HL-60 (cell line): ENCODE results near the gene RPL10.

Experiments
- TF ChIP-seq, protein P1 (sequence below): IDR thresholded peaks from one replicate; pipeline ENCODE4 v1.5.1; 2011; ENCODE audit warnings: low read length, control low read depth, inconsistent platforms; ENCODE audit not compliant: insufficient read depth
- TF ChIP-seq, protein P2 (sequence below): IDR thresholded peaks from 2 replicates; pipeline ENCODE4 v1.6.1; 2012; ENCODE audit warnings: low read depth; ENCODE audit not compliant: insufficient replicate concordance

DNA sequence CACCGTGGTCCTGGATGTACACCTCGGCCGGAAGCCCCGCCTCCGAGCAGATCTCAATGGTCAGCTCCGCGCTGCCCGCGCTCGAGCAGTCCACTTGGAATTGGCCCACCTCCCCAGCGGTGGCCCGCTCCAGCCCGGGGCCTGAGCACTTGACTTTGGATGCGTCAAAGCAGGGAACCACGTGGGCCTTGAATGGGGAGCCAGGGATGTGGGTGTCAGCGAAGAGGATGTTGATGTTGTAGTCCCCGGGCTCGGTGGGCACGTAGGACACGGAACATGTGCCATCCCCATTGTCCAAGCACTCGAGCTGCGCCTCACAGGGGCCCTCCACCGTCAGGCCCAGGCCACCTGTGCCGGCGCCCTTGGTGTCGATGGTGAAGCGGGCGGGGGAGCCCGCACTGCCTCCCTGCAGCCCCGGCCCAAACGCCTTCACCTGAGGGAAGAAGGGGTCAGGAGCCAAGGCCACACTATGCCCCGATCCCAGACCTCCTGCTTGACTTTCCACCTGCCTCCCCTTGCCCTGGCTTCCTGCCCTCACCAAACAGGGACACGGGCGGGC lies 37.9 kb upstream of the RPL10 start:
- TF ChIP-seq, protein P1, sequence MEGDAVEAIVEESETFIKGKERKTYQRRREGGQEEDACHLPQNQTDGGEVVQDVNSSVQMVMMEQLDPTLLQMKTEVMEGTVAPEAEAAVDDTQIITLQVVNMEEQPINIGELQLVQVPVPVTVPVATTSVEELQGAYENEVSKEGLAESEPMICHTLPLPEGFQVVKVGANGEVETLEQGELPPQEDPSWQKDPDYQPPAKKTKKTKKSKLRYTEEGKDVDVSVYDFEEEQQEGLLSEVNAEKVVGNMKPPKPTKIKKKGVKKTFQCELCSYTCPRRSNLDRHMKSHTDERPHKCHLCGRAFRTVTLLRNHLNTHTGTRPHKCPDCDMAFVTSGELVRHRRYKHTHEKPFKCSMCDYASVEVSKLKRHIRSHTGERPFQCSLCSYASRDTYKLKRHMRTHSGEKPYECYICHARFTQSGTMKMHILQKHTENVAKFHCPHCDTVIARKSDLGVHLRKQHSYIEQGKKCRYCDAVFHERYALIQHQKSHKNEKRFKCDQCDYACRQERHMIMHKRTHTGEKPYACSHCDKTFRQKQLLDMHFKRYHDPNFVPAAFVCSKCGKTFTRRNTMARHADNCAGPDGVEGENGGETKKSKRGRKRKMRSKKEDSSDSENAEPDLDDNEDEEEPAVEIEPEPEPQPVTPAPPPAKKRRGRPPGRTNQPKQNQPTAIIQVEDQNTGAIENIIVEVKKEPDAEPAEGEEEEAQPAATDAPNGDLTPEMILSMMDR, result no peak
- TF ChIP-seq, protein P2, sequence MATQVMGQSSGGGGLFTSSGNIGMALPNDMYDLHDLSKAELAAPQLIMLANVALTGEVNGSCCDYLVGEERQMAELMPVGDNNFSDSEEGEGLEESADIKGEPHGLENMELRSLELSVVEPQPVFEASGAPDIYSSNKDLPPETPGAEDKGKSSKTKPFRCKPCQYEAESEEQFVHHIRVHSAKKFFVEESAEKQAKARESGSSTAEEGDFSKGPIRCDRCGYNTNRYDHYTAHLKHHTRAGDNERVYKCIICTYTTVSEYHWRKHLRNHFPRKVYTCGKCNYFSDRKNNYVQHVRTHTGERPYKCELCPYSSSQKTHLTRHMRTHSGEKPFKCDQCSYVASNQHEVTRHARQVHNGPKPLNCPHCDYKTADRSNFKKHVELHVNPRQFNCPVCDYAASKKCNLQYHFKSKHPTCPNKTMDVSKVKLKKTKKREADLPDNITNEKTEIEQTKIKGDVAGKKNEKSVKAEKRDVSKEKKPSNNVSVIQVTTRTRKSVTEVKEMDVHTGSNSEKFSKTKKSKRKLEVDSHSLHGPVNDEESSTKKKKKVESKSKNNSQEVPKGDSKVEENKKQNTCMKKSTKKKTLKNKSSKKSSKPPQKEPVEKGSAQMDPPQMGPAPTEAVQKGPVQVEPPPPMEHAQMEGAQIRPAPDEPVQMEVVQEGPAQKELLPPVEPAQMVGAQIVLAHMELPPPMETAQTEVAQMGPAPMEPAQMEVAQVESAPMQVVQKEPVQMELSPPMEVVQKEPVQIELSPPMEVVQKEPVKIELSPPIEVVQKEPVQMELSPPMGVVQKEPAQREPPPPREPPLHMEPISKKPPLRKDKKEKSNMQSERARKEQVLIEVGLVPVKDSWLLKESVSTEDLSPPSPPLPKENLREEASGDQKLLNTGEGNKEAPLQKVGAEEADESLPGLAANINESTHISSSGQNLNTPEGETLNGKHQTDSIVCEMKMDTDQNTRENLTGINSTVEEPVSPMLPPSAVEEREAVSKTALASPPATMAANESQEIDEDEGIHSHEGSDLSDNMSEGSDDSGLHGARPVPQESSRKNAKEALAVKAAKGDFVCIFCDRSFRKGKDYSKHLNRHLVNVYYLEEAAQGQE, result no peak
